GM18505 (cell line): ENCODE measurements around the gene CDK9.

Experiments used
- ATAC-seq: cut with Tn5 transposase; IDR thresholded peaks from one replicate; pipeline ENCODE4 v1.9.1; 2021; ENCODE audit not compliant: unreplicated experiment
- POLR2A ChIP-seq: IDR thresholded peaks from 4 replicates; pipeline ENCODE4 v1.6.1; 2011; ENCODE audit warnings: borderline replicate concordance; ENCODE audit not compliant: insufficient read depth, insufficient read length; ENCODE audit errors: extremely low read depth

CDK9 gene

GRCh38 chr9:127769929-127770582, 15.8 kb upstream of the CDK9 start:
- no peak for ATAC-seq
- TF ChIP-seq POLR2A = no peak

DNA sequence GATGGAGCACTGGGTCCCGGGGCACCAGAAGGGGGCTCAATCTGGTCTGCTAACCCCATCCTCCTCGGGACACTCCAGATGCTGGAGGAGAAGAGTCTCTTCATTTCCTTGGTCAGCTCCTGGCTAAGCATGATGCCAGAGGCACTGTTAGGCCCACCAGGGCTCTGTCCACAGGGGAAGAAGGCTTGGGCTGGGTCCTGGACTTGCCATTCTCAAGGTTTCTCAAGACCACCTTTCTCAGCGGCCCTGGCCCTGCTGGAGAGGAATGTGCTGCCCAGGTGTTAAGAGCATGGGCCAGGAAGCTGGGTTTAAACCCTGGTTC, 15.3 kb upstream of the CDK9 start:
- no peak for ATAC-seq
- TF ChIP-seq POLR2A = no peak

- no peak for TF ChIP-seq POLR2A
- peak; percentile 83 for ATAC-seq
Observed at GRCh38 chr9:127770905-127771569, 14.8 kb upstream of the CDK9 start.

DNA sequence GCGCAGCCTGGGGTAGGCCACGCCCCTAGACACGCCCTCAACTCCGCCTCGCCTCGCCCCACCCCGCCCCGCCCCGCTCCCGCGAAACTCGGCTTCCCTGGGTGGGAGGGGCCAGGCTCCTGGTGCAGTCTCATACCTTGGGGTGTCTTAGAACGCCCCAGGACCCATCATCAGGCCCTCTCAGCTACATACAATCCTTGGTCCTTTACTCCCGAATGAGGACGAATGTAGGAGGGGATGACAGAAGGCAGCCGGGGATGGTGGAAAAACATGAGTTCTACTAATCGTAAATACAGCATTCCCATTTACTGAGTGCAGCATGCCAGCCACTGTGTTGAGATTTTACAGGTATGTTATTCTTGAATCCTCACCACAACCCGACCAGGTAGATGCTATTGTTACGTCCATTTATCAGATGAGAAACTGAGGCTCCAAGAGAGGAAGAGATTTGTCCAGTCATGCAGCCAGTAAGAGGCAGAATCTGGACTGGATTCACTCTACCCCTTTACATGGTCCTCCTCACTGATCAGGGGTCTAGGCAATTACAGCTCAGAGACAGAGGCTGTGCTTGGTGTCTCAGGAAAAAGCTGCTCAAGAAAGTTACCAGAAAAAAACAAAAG, 14.2 kb upstream of the CDK9 start:
- TF ChIP-seq POLR2A = no peak
- ATAC-seq = no peak

DNA sequence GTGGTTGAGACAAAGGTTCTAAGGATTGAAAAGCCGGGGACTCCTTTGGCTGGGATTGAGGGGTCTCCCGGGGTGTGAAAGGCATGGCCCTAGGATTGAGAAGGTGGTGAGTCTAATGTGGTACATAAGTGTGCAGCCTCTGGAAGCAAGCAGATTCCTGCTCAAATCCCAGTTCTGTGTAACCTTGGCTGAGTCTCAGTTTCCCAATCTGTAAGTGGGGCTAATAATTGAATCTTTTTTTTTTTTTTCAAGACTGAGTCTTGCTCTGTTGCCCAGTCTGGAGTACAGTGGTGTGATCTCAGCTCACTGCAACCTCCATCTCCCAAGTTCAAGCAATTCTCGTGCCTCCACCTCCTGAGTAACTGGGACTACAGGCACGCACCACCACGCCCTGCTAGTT, 13.2 kb upstream of the CDK9 start:
- ATAC-seq = no peak
- no peak for TF ChIP-seq POLR2A

DNA sequence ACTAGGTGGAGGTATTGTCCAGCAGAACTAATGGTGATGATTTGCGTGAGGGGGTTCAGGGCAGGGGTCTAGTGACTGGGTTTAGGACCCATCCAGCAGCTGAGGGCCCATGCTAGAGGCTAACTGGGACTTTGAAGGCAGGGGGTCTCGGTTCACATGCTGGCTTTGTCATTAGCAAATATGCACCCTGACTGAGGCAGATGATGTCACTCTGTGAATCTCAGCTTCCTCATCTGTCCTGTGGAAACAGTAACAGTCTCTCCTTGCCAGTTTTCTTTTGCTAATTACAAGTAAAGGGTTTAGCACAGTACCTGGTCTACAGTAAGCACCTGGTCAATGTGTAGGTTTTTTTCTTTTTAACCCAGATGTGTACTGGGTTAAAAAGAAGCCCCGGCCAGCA, 12.6 kb upstream of the CDK9 start:
- no peak for ATAC-seq
- TF ChIP-seq POLR2A = no peak

DNA sequence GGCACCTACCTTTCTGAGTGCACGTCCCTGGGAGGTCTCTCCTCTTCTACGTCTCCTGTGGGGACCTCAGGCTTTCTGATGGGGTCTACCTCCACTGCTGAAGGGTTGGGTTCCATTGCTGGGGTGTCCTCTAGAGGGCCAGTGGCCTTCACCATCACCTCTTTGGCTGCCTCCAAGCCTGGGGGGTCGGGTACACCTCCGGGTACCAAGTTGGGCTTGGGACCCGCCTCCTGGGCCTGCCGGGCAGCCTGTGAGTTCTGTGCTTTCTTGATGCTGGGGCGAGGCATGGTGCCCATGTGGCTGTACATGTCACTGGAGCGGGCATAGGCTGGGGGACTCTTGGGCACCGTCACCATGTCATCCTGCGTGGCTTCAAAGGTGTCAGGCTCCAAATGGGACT, 11.9 kb upstream of the CDK9 start:
- no peak for ATAC-seq
- TF ChIP-seq POLR2A = no peak

GRCh38 chr9:127776195-127776923, 9.5 kb upstream of the CDK9 start:
- no peak for ATAC-seq
- TF ChIP-seq POLR2A = no peak

DNA sequence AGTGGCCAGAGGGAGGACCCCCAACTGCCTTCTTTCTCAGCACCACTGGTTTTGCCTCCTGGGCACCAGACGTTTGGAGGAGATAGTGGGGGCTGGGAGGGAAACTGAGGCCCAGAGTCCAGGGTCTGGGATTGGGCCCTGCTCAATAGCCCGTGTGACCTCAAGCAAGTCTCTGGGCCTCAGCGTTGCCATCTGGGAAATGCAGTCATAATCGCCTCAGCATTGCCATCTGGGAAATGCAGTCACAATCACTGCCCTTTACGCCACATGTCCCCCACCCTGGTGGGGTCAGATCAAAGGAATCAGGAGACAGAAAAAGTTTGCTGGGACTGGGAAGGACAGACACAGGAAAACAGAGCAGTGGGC, 8.9 kb upstream of the CDK9 start:
- no peak for ATAC-seq
- TF ChIP-seq POLR2A = no peak

DNA sequence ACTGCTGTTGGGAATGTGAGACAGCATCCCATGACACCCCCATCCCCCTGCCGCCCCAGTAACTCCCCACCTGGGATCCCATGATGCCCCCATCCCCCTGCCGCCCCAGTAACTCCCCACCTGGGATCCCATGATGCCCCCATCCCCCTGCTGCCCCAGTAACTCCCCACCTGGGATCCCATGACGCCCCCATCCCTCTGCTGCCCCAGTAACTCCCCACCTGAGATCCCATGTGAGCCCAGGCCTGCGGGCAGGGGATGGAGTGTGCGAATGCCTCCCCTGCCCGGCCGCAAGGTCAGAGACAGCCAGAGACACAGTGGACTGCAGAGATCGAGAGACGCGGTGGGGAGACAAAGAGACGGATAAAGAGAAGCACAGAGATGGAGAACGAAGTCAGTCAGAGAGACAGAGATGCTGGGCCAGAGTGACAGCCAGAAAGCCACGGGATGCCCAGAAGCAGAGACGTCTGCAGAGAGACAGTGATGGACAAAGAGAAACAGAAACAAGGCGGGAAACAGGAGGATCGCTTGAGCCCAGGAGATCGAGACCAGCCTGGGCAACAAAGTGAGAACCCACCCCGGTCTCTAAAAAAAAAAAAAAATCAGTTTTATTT, 8.4 kb upstream of the CDK9 start:
- ATAC-seq = no peak
- TF ChIP-seq POLR2A = no peak

DNA sequence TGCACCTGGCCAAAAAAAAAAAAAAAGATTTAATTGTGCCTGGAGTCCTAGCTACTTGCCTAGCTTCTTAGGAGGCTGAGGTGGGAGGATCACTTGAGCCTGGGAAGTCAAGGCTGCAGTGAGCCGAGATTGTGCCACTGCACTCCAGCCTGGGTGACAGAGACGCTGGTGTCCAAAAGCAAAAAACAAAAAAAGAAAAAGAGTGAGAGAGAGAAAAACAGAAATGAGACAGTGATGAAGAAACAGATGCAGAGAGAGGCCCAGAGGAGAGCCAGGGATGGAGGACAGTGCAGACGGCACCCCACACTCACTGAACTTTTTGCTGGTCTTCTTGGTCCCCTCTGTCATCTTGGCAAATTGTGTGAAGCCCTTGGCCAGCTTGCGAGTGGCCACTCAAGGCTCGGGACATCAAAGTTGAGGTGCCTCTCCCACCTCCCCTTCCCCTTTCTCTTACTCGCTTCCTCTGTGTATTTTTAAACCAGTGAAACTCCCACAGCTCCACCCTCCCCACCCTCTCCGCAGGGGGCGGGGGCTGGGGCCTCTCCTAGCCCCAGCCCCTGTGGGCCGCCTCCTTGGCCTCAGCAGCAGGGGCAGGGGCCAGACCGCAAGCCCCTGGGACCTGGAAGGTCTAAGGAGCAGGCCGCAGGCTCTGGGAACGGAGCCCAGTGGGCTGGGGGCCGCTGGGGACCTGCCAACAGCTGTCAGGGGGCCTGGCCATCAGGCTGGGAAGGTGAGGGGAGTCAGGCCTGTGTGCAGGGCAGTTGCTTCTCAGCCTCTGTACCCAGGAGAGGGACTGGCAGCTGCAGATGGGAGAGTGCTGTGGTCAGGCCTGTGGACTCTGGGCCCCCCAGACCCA, 7.3 kb upstream of the CDK9 start, which contains the start of gene SH2D3C:
Gene SH2D3C (minus strand): TSS at position 387 of the 856 bp plus-strand sequence. CDS start 39 bp downstream, at position 348.
- peak; percentile 64 for TF ChIP-seq POLR2A
- peak; percentile 35 for ATAC-seq

DNA sequence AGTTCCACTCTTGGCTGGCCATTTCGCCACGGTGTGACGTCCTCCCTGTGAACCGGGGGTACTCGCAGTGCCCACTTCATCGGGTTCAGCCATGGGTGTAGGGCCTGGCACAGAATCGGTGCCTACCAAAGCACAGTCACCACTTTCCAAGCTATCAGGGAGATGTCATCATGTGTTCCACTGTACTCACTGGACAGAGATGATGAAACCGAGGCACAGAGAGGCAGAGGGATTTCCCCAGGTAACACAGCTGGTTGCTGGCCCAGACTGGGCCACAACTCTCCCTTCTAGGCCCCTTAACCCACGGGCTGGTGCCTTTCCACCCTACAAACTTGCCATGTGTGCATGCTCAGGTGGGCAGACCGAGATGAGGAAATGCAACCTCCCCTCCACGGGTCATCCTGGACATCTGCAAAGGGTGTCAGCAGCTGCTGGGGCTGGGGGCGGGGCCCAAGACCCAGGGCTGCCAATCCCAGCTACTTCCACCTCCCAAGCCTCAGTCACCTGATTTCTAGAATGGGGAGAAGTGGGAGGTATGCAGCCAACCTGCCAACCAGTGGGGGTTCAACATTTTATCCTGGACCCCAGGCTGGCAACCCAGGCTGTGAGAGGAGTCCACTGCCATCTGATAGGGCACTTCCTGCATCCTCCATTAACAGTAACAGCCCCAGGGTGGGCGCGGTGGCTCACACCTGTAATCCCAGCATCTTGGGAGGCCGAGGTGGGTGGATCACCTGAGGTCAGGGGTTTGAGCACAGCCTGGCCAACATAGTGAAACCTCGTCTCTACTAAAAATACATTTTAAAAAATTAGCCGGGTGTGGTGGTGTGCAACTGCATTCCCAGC, 6.5 kb upstream of the CDK9 start:
- TF ChIP-seq POLR2A = peak; percentile 71
- ATAC-seq = peak; percentile 41
